Right atrium auricular region (tissue), 2 donors: Measurements from ENCODE around the gene HES4. TPM values are rescaled to one million over a fixed set of nuclear protein-coding genes. Genes with fewer than 3 reads are reported as not detected.

Experiments
- DNase-seq: peaks from one replicate; pipeline ENCODE4 v3.0.0-alpha.2; 2019; ENCODE audit warnings: low spot score
- H3K27ac ChIP-seq, 2 donors: fragments of 200-600 bp; sonication (generic); 1 replicate in 1 of 2; 2 replicates in 1 of 2; pipeline ENCODE4 v1.5.1; 2016 to 2019
- H3K27me3 ChIP-seq, 2 donors: fragments of 200-600 bp; sonication (generic); one replicate each; pipeline versions ENCODE4 v1.5.1 to v1.6.0; 2017 to 2019
- H3K36me3 ChIP-seq: fragments of 200-600 bp; sonication (generic); one replicate; pipeline ENCODE4 v1.5.1; 2016
- H3K4me1 ChIP-seq, 2 donors: fragments of 200-600 bp; sonication (generic); one replicate each; pipeline versions ENCODE4 v1.5.1 to v1.6.0; 2017 to 2019
- H3K4me3 ChIP-seq, 2 donors: fragments of 200-600 bp; sonication (generic); 1 replicate in 1 of 2; 2 replicates in 1 of 2; pipeline ENCODE4 v1.5.1; 2017 to 2019; ENCODE audit warnings: mild to moderate bottlenecking in 1 of 2, moderate library complexity in 1 of 2
- H3K9me3 ChIP-seq, 2 donors: fragments of 200-600 bp; sonication (generic); one replicate each; pipeline ENCODE4 v1.5.1; 2019
- CTCF ChIP-seq, 2 donors: fragments of 200-600 bp; sonication (generic); IDR thresholded peaks; one replicate each; pipeline ENCODE4 v1.5.1; 2019; ENCODE audit warnings: antibody characterized with exemption in 2 of 2
- total RNA-seq, 2 donors: library from RNA; depleted of rRNA; stranded (reverse); fragments of >200 nt; gene quantifications; one replicate each; pipeline ENCODE4 v1.1.0, GENCODE V29; 2016

Gene HES4
- total RNA-seq, 2 donors from 2014 or later = 31.8 to 68.4 TPM

DNA sequence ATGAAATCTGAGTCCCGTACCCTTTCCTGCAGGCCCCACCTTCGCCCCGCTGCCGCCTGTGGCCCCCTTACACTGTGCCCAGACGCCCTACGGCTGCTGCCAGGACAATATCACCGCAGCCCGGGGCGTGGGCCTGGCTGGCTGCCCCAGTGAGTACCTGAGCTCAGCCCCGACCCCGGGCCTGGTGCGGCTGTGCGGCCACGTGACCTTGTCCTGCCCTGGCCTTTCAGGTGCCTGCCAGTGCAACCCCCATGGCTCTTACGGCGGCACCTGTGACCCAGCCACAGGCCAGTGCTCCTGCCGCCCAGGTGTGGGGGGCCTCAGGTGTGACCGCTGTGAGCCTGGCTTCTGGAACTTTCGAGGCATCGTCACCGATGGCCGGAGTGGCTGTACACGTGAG, 45.2 kb upstream of the HES4 start:
- H3K4me3 ChIP-seq = no peak overlapping the region
- no peak for TF ChIP-seq CTCF (IDR thresholded peaks at IDR 0.05)
- peaks cover 0 to 1% of the 10 kb centered on the region in 2 donors for H3K27me3 ChIP-seq
- peaks cover 0 to 6% of the 10 kb centered on the region in 2 donors for H3K4me1 ChIP-seq
- H3K9me3 ChIP-seq = no peaks in the 10 kb centered on the region
- no peak for DNase-seq
- H3K27ac ChIP-seq = no peak overlapping the region
- peaks cover 14% of the 10 kb centered on the region for H3K36me3 ChIP-seq

DNA sequence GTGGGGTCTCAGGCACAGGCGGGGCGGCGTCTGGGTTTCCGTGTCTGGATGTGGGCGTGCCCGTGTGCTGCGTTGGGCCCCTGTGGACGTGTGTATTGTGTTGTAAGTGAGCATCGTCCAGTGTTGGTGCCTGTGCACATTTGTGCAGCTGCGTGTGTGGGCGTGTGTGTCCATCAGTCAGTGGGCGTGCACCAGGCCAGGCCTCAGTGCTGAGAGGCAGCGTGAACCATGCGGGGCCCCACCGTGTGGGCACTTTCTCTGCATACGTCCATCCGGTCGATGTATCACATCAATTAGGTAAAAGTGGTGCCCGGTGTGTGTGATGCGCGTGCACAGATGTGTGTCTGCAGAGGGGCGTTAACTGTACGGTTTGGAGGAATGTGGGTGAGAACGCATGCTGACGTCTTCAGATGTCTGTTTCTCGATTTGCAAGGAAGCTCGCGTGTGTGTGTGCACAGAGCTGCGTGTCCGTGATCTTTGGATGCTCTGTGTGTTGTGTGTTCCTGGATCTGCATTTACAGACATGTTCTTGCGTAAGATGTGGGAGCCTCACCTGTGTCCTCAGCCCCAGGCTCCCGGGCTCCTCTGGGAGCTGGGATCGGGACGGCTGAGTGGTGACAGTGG, 44.7 kb upstream of the HES4 start:
- no peak for DNase-seq
- Histone ChIP-seq H3K4me1 (peaks cover 0 to 11% of the 10 kb centered on the region in 2 donors), H3K27me3 (peaks cover 0 to 5% of the 10 kb centered on the region in 2 donors), H3K9me3 (no peaks in the 10 kb centered on the region), H3K27ac (no peak overlapping the region), H3K36me3 (peaks cover 14% of the 10 kb centered on the region), H3K4me3 (no peak overlapping the region)
- TF ChIP-seq CTCF (IDR thresholded peaks at IDR 0.05) = no peak

DNA sequence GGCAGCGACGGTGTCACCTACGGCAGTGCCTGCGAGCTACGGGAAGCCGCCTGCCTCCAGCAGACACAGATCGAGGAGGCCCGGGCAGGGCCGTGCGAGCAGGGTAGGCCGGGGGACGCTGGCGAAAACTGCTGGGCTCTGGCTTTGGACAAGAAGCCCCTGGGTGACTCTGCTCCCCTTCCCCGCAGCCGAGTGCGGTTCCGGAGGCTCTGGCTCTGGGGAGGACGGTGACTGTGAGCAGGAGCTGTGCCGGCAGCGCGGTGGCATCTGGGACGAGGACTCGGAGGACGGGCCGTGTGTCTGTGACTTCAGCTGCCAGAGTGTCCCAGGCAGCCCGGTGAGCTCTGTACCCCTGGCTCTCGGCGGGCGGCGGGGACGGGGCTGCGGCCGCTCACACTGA, 44.0 kb upstream of the HES4 start:
- Histone ChIP-seq H3K9me3 (no peaks in the 10 kb centered on the region), H3K27ac (no peak overlapping the region), H3K27me3 (peaks cover 0 to 5% of the 10 kb centered on the region in 2 donors), H3K4me1 (peaks cover 0 to 18% of the 10 kb centered on the region in 2 donors), H3K36me3 (peaks cover 14% of the 10 kb centered on the region), H3K4me3 (no peak overlapping the region)
- no peak for DNase-seq
- no peak for TF ChIP-seq CTCF (IDR thresholded peaks at IDR 0.05)

DNA sequence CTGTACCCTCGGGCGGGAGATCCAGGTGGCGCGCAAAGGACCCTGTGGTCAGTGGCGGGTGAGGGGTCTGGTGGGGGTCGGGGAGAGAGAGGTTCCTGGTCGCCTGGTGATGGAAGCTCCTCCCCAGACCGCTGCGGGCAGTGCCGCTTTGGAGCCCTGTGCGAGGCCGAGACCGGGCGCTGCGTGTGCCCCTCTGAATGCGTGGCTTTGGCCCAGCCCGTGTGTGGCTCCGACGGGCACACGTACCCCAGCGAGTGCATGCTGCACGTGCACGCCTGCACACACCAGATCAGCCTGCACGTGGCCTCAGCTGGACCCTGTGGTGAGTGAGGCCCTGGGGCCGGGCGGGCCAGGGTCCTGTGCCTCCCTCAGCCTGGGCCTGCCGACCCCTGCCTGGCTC, 43.5 kb upstream of the HES4 start:
- no peak for TF ChIP-seq CTCF (IDR thresholded peaks at IDR 0.05)
- Histone ChIP-seq H3K27ac (no peak overlapping the region), H3K27me3 (peaks cover 0 to 5% of the 10 kb centered on the region in 2 donors), H3K4me1 (peaks cover 0 to 19% of the 10 kb centered on the region in 2 donors), H3K9me3 (no peaks in the 10 kb centered on the region), H3K36me3 (peaks cover 14% of the 10 kb centered on the region), H3K4me3 (no peak overlapping the region)
- DNase-seq = no peak

DNA sequence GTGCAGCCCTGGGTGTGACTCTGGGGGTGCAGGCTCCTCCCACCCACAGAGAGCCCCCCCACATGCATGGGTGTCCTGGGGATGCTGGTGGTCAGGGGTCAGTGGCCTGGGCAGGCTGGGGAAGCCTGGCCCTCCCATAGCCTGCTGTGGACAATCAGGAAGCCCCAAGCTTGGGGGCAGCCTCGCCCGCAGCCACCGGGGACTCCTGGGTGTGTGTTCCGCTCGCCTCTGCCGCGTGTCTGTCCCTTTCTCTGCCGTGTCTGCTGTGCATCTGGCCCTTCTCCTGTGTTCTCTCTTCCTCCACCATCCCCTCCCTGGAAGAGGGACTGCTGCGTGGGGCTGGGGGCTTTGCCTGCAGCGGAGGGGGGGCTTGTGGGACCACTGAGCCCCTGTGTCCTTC, 42.9 kb upstream of the HES4 start:
- H3K27me3 ChIP-seq = peaks cover 0 to 5% of the 10 kb centered on the region in 2 donors
- H3K9me3 ChIP-seq = no peaks in the 10 kb centered on the region
- no peak overlapping the region for H3K4me3 ChIP-seq
- TF ChIP-seq CTCF (IDR thresholded peaks at IDR 0.05) = no peak
- H3K36me3 ChIP-seq = peaks cover 14% of the 10 kb centered on the region
- H3K4me1 ChIP-seq = peaks cover 0 to 19% of the 10 kb centered on the region in 2 donors
- no peak for DNase-seq
- H3K27ac ChIP-seq = no peak overlapping the region

- peaks cover 0 to 5% of the 10 kb centered on the region in 2 donors for H3K27me3 ChIP-seq
- H3K4me3 ChIP-seq = no peak overlapping the region
- peaks cover 8% of the 10 kb centered on the region for H3K36me3 ChIP-seq
- TF ChIP-seq CTCF (IDR thresholded peaks at IDR 0.05) = no peak
- no peak overlapping the region for H3K27ac ChIP-seq
- no peaks in the 10 kb centered on the region for H3K9me3 ChIP-seq
- peaks cover 0 to 19% of the 10 kb centered on the region in 2 donors for H3K4me1 ChIP-seq
- no peak for DNase-seq
Measured at GRCh38 chr1:1041873-1042272, 42.0 kb upstream of the HES4 start.
